ENCODE measurements around the gene JAZF1. TPM values are rescaled to one million over a fixed set of nuclear protein-coding genes. Genes with fewer than 3 reads are reported as not detected.
A peak's percentile ranks its signal among the peaks of the same experiment; 100 is the strongest.

The JAZF1 gene
- total and polyA plus RNA-seq, 4 donors, result 13.5 to 38.8 (median 21.3) TPM

- no peaks in the 10 kb centered on the region for H3K27me3 ChIP-seq (ENCODE audit: control insufficient read depth in 1 of 2, insufficient read depth in 2 of 2, low read length in 1 of 2)
- peaks cover 0 to 6% of the 10 kb centered on the region in 2 donors for H3K4me1 ChIP-seq (ENCODE audit: control insufficient read depth in 1 of 2, insufficient read depth in 2 of 2, low read length in 2 of 2)
- 52 to 55% methylated on average over 3 of the region's 3 CpGs for WGBS, 2 donors
- no peaks in the 10 kb centered on the region for H3K9me3 ChIP-seq (ENCODE audit: control insufficient read depth, low read length)
- no peak for DNase-seq
- ATAC-seq (ENCODE audit: low FRiP score), result no peak
- no peaks in the 10 kb centered on the region for H3K36me3 ChIP-seq (ENCODE audit: control insufficient read depth in 1 of 2, insufficient read depth in 2 of 2, low read length in 1 of 2)
- H3K4me3 ChIP-seq (ENCODE audit: low read length in 2 of 2), result no peak overlapping the region
- H3K27ac ChIP-seq (ENCODE audit: low read depth in 1 of 2, low read length in 2 of 2), result no peak overlapping the region
- intact Hi-C loops (cut with DNase I), result loop anchor here in 1 of 2 donors (10.0 kb wide), 1 partner anchor 716 kb away; no protein-coding TSS in a partner anchor
Measured at GRCh38 chr7:27910326-27910725, 270.3 kb downstream of the JAZF1 start.

GRCh38 chr7:27908534-27909165 is 271.9 kb downstream of the JAZF1 start:
- DNase-seq (no peak), ATAC-seq (ENCODE audit: low FRiP score) (no peak)
- H3K36me3 ChIP-seq (ENCODE audit: control insufficient read depth in 1 of 2, insufficient read depth in 2 of 2, low read length in 1 of 2), result no peaks in the 10 kb centered on the region
- H3K9me3 ChIP-seq (ENCODE audit: control insufficient read depth, low read length), result no peaks in the 10 kb centered on the region
- 97% methylated on average over 4 of the region's 4 CpGs for WGBS, 2 donors
- no peak overlapping the region for H3K27ac ChIP-seq (ENCODE audit: low read depth in 1 of 2, low read length in 2 of 2)
- H3K4me3 ChIP-seq (ENCODE audit: low read length in 2 of 2), result no peak overlapping the region
- peaks cover 0 to 2% of the 10 kb centered on the region in 2 donors for H3K4me1 ChIP-seq (ENCODE audit: control insufficient read depth in 1 of 2, insufficient read depth in 2 of 2, low read length in 2 of 2)
- intact Hi-C loops (cut with DNase I), result no loop called here
- H3K27me3 ChIP-seq (ENCODE audit: control insufficient read depth in 1 of 2, insufficient read depth in 2 of 2, low read length in 1 of 2), result no peaks in the 10 kb centered on the region

GRCh38 chr7:27906385-27907091 is 274.1 kb downstream of the JAZF1 start:
- no peaks in the 10 kb centered on the region for H3K9me3 ChIP-seq (ENCODE audit: control insufficient read depth, low read length)
- no peak for DNase-seq
- peaks cover 0 to 2% of the 10 kb centered on the region in 2 donors for H3K4me1 ChIP-seq (ENCODE audit: control insufficient read depth in 1 of 2, insufficient read depth in 2 of 2, low read length in 2 of 2)
- H3K27ac ChIP-seq (ENCODE audit: low read depth in 1 of 2, low read length in 2 of 2), result no peak overlapping the region
- intact Hi-C loops (cut with DNase I), result no loop called here
- no peaks in the 10 kb centered on the region for H3K27me3 ChIP-seq (ENCODE audit: control insufficient read depth in 1 of 2, insufficient read depth in 2 of 2, low read length in 1 of 2)
- no peak overlapping the region for H3K4me3 ChIP-seq (ENCODE audit: low read length in 2 of 2)
- WGBS, 2 donors, result 79 to 90% methylated on average over 4 of the region's 4 CpGs
- ATAC-seq (ENCODE audit: low FRiP score), result no peak
- no peaks in the 10 kb centered on the region for H3K36me3 ChIP-seq (ENCODE audit: control insufficient read depth in 1 of 2, insufficient read depth in 2 of 2, low read length in 1 of 2)

- H3K27ac ChIP-seq (ENCODE audit: low read depth in 1 of 2, low read length in 2 of 2), result no peak overlapping the region
- no peaks in the 10 kb centered on the region for H3K36me3 ChIP-seq (ENCODE audit: control insufficient read depth in 1 of 2, insufficient read depth in 2 of 2, low read length in 1 of 2)
- WGBS, 2 donors, result 78 to 95% methylated on average over 4 of the region's 4 CpGs
- H3K4me1 ChIP-seq (ENCODE audit: control insufficient read depth in 1 of 2, insufficient read depth in 2 of 2, low read length in 2 of 2), result peaks cover 0 to 2% of the 10 kb centered on the region in 2 donors
- ATAC-seq (ENCODE audit: low FRiP score) (no peak), DNase-seq (no peak)
- intact Hi-C loops (cut with DNase I), result no loop called here
- no peaks in the 10 kb centered on the region for H3K27me3 ChIP-seq (ENCODE audit: control insufficient read depth in 1 of 2, insufficient read depth in 2 of 2, low read length in 1 of 2)
- no peaks in the 10 kb centered on the region for H3K9me3 ChIP-seq (ENCODE audit: control insufficient read depth, low read length)
- H3K4me3 ChIP-seq (ENCODE audit: low read length in 2 of 2), result no peak overlapping the region
Measured at GRCh38 chr7:27905951-27906350, 274.6 kb downstream of the JAZF1 start.

- whole genome bisulfite sequencing, 2 donors, result 15 to 16% methylated on average over 5 of the region's 5 CpGs
- ATAC-seq (ENCODE audit: low FRiP score), result no peak
- Histone ChIP-seq H3K4me3 (ENCODE audit: low read length in 2 of 2) (peak overlapping the region in 1 of 2 donors; percentile 4), H3K27ac (ENCODE audit: low read depth in 1 of 2, low read length in 2 of 2) (peak overlapping the region in 1 of 2 donors; percentile 25), H3K36me3 (ENCODE audit: control insufficient read depth in 1 of 2, insufficient read depth in 2 of 2, low read length in 1 of 2) (no peaks in the 10 kb centered on the region), H3K4me1 (ENCODE audit: control insufficient read depth in 1 of 2, insufficient read depth in 2 of 2, low read length in 2 of 2) (no peaks in the 10 kb centered on the region), H3K27me3 (ENCODE audit: control insufficient read depth in 1 of 2, insufficient read depth in 2 of 2, low read length in 1 of 2) (no peaks in the 10 kb centered on the region), H3K9me3 (ENCODE audit: control insufficient read depth, low read length) (no peaks in the 10 kb centered on the region)
- intact Hi-C loops (cut with DNase I), result no loop called here
- no peak for DNase-seq
Measured at GRCh38 chr7:27901028-27901760, 279.4 kb downstream of the JAZF1 start.

- H3K36me3 ChIP-seq (ENCODE audit: control insufficient read depth in 1 of 2, insufficient read depth in 2 of 2, low read length in 1 of 2), result no peaks in the 10 kb centered on the region
- no peaks in the 10 kb centered on the region for H3K4me1 ChIP-seq (ENCODE audit: control insufficient read depth in 1 of 2, insufficient read depth in 2 of 2, low read length in 2 of 2)
- intact Hi-C loops (cut with DNase I), result no loop called here
- H3K27ac ChIP-seq (ENCODE audit: low read depth in 1 of 2, low read length in 2 of 2), result no peak overlapping the region
- no peak for DNase-seq
- H3K27me3 ChIP-seq (ENCODE audit: control insufficient read depth in 1 of 2, insufficient read depth in 2 of 2, low read length in 1 of 2), result no peaks in the 10 kb centered on the region
- no peak for ATAC-seq (ENCODE audit: low FRiP score)
- H3K9me3 ChIP-seq (ENCODE audit: control insufficient read depth, low read length), result no peaks in the 10 kb centered on the region
- no peak overlapping the region for H3K4me3 ChIP-seq (ENCODE audit: low read length in 2 of 2)
- WGBS, 2 donors, result 92 to 96% methylated on average over 6 of the region's 6 CpGs
Measured at GRCh38 chr7:27900006-27900405, 280.6 kb downstream of the JAZF1 start.

GRCh38 chr7:27899601-27900000 is 281.0 kb downstream of the JAZF1 start:
- DNase-seq (no peak), ATAC-seq (ENCODE audit: low FRiP score) (no peak)
- Histone ChIP-seq H3K36me3 (ENCODE audit: control insufficient read depth in 1 of 2, insufficient read depth in 2 of 2, low read length in 1 of 2) (no peaks in the 10 kb centered on the region), H3K9me3 (ENCODE audit: control insufficient read depth, low read length) (no peaks in the 10 kb centered on the region), H3K27ac (ENCODE audit: low read depth in 1 of 2, low read length in 2 of 2) (no peak overlapping the region), H3K4me3 (ENCODE audit: low read length in 2 of 2) (no peak overlapping the region), H3K27me3 (ENCODE audit: control insufficient read depth in 1 of 2, insufficient read depth in 2 of 2, low read length in 1 of 2) (no peaks in the 10 kb centered on the region), H3K4me1 (ENCODE audit: control insufficient read depth in 1 of 2, insufficient read depth in 2 of 2, low read length in 2 of 2) (no peaks in the 10 kb centered on the region)
- 97 to 98% methylated on average over 2 of the region's 2 CpGs for WGBS, 2 donors
- intact Hi-C loops (cut with DNase I), result no loop called here

GRCh38 chr7:27897441-27897847 is 283.2 kb downstream of the JAZF1 start:
- H3K36me3 ChIP-seq (ENCODE audit: control insufficient read depth in 1 of 2, insufficient read depth in 2 of 2, low read length in 1 of 2), result peaks cover 0 to 3% of the 10 kb centered on the region in 2 donors
- no peak overlapping the region for H3K4me3 ChIP-seq (ENCODE audit: low read length in 2 of 2)
- no peaks in the 10 kb centered on the region for H3K4me1 ChIP-seq (ENCODE audit: control insufficient read depth in 1 of 2, insufficient read depth in 2 of 2, low read length in 2 of 2)
- no peaks in the 10 kb centered on the region for H3K27me3 ChIP-seq (ENCODE audit: control insufficient read depth in 1 of 2, insufficient read depth in 2 of 2, low read length in 1 of 2)
- no peaks in the 10 kb centered on the region for H3K9me3 ChIP-seq (ENCODE audit: control insufficient read depth, low read length)
- DNase-seq (no peak), ATAC-seq (ENCODE audit: low FRiP score) (no peak)
- 93 to 96% methylated on average over 10 of the region's 10 CpGs for WGBS, 2 donors
- no peak overlapping the region for H3K27ac ChIP-seq (ENCODE audit: low read depth in 1 of 2, low read length in 2 of 2)
- intact Hi-C loops (cut with DNase I), result no loop called here

All from aorta (tissue), 5 donors.